CD4-positive, alpha-beta T cell treated with Interleukin-10 for 1 hour (primary cell): ENCODE results near the gene POLR3E.
A peak's percentile ranks its signal among the peaks of the same experiment; 100 is the strongest.
"Not testable (repeated sequence)": the region's sequence is repeated elsewhere in the genome, so short reads cannot be mapped to it uniquely, and the experiment has no call there.

Source experiments
- DNase-seq: peaks from one replicate; pipeline ENCODE4 v3.0.0-alpha.2; 2020

POLR3E gene

DNA sequence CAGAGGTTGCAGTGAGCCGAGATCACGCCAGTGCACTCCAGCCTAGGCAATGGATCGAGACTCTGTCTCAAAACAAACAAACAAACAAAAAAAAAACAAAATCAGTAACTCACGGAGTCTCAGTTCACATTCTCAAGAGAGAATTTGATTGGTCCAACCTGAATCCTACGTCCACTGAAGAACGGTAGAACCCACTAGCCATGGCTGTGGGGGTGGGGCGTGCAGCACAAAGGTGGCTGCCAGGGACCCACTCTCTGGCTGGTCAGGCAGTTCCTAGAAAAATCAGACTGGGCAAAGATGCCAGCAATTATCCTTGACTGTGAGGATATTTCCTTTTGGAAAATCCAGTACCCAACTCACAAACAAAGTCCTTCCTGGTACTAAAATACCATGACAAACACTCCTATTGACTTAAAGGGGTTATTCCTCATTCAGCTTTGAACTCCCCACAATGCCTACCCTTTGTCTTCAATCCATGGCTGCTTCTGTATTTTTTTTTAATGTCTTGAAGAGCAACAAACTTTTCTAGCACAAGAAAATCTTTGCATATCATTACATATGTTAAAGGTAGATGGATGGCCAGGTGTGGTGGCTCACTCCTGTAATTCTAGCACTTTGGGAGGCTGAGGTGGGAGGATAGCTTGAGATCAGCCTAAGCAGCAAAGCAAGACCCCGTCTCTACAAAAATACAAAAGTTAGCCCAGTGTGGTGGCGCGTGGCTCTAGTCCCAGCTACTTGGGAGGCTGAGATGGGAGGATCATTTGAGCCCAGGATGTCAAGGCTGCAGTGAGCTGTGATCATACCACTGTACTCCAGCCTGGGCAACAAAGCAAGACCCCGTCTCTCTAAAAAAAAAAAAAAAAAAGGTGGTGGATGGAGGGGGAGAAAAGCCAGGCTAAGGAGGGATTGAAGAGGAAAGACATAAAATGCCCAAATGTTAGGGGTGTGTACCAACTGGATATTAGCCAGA is 3.8 kb upstream of the POLR3E start:
- DNase-seq = no peak

- no peak for DNase-seq
Measured at GRCh38 chr16:22296225-22297113, 740 bp upstream of the POLR3E start.

DNA sequence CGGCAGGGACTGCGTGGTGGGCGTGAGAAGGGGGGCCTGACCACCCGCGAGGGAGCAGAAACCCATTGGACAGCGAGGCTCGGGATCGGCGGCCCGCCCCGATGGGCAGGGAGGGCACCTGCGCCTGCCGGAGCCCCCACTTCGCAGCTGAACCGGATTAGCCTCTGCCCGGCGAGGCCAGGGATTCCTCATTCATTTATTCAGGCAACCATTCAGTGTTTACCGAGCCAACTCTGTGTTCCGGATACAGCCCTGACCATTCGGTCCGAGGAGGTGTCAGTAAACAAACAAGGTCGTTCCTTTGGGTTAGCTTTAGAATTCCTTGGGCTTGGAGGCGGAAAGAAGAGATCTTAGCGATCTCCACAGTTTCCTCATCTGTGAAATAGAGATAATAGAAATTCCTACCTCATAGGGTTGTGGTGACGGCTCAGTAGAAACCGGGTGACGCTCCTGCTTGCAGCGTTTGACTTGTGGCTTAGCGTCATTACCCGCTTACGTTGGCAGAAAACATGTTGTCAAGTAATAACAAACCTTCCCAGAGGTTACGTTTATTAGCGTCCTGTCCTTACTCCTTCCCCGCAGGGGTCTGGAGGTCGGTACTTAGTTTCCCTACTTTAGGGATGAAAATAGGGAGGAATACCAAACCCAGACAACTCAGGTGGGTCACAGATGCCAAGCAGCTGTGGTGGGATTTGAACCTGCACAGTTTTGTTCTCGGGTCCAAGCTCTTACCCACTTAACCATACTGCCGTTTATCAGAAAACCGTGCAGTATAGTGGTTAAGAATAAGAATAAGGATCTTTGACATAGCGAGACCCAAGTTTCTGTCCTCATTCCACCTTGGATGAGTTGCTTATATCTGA is 893 bp downstream of the POLR3E start:
- peak; percentile 85 for DNase-seq

- DNase-seq = no peak
Measured at GRCh38 chr16:22299036-22299435, 1.8 kb downstream of the POLR3E start.

DNA sequence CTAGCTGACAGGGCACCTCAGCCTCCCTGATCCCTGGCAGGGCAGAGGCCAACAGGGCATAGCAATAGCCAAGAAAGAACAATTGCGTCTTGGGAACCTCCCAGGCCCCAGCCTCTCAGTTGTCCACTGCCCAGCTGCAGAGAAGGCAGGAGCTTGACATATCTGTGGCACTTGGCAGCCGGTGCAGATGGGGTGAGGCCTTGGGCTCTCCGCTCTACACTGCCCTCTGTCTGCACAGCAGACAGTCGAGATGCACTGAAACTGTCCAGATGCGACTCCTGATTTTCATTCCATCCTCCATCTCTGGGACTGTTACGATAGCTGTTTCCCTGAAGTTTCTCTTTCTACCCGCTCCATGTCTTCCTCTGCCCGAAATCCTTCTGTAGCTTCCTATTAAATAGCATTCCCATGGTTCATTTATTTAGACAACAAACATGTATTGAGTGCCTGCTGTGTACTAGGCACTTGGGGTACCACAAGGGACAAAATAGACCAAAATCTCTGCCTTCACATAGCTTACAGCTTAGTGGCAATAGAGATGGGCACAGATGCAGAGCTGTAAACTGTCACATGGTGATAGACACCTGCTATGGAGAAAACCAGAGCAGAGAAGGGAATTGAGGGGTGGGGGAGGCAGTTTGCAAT is 3.3 kb downstream of the POLR3E start:
- DNase-seq = peak; percentile 52

- DNase-seq = not testable (repeated sequence)
Measured at GRCh38 chr16:22301423-22301822, 4.2 kb downstream of the POLR3E start.

DNA sequence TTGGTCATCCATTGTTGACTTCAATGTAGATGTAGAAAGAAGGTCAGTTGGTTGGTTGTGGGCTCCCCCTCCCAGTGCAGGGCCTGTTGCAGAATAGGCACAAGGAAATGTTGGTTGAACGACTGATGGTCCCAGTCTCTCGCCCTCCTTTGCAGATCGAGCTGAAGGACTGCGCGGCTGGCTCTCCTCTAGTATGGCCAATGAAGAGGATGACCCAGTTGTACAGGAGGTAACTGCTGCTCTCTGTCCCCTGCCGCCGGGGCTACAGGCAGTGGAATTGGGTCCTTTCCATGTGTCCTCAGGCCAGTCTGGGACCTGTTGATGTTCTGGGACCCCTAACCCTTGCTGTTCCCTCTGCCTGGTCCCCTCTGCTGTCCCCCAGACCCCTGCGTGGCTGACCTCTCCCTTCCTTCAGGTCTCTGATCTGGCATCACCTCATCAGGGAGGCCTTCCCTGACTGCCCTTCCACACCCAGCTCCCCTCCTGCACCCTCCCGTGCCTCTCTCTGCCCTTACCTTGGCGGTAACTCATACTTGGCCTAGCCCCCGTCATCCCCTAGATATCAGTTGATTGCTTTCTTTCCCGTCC is 5.7 kb downstream of the POLR3E start:
- DNase-seq = no peak

- no peak for DNase-seq
Measured at GRCh38 chr16:22304411-22304810, 7.2 kb downstream of the POLR3E start.

- DNase-seq = no peak
Measured at GRCh38 chr16:22306788-22307187, 9.6 kb downstream of the POLR3E start.

- no peak for DNase-seq
Measured at GRCh38 chr16:22307838-22308237, 10.6 kb downstream of the POLR3E start.

DNA sequence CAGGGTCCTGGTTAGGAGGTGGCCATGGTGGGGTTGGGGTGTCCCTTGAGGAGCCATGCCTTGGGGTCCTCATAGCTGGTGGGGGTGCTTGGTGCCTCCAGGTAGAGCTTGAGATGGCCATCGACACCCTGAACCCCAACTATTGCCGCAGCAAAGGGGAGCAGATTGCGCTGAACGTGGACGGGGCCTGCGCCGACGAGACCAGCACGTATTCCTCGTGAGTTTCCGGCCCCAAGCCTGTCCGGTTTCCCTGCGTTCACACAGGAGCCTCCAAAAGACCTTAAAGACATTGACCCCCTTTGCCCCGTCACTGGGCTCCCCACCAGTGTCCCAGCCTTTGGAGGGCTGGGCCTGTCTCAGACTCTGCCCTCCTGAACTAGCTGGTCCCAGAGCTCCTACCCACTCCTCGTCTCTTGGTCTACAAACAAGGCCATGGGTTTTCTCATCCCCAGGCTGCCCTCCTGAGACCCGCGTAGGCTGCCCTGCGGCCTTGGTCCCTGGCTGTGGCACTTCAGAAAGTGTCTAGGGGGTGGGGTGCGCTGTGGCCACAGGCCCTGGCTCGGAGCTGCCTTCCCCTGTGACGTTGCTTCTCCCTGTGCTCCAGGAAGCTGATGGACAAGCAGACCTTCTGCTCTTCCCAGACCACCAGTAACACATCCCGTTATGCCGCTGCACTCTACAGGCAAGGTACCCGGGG is 11.8 kb downstream of the POLR3E start:
- DNase-seq = no peak

DNA sequence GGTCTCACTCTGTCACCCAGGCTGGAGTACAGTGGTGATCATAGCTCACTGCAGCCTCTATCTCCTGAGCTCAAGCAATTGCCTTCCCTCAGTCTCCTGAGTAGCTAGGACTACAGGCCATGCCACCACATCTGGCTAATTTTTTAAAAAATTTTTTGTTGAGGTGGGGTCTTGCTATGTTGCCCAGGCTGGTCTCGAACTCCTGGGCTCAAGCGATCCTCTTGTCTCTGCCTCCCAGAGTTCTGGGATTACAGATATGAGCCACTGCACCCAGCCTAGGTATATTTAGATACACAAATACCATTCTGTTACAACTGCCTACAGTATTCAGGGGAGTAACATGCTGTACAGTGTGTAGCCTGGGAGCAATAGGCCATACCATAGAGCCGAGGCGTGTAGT is 14.3 kb downstream of the POLR3E start:
- no peak for DNase-seq

GRCh38 chr16:22312897-22313781 is 15.9 kb downstream of the POLR3E start:
- no peak for DNase-seq

DNA sequence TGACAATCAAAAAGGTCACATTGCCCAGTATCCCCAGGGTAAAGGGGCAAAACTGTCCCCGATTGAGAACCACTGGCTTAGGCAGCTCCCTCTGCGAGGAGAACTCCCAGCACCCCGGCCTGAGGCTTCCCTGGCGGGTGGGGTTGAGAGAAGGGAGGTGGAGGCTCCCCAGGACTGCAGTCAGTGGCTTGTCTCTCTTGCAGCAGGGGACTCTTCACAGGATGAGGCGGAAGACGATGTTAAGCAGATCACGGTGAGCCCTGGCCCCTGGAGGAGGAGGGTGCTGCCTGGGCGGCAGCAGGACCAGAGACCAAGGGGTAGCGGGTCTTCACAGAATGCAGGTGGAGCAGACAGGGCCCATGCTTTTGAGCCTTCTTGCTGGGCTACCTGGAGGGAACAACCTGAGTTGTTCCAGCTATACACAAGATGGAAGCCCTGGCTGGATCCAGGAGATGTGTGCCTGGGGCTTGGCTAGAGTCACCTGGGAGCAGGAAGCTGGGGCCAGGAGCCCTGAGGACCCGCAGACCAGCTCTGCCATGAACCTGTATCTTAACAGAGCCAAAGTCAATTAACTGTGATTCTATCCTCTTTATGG is 16.8 kb downstream of the POLR3E start:
- DNase-seq = no peak

DNA sequence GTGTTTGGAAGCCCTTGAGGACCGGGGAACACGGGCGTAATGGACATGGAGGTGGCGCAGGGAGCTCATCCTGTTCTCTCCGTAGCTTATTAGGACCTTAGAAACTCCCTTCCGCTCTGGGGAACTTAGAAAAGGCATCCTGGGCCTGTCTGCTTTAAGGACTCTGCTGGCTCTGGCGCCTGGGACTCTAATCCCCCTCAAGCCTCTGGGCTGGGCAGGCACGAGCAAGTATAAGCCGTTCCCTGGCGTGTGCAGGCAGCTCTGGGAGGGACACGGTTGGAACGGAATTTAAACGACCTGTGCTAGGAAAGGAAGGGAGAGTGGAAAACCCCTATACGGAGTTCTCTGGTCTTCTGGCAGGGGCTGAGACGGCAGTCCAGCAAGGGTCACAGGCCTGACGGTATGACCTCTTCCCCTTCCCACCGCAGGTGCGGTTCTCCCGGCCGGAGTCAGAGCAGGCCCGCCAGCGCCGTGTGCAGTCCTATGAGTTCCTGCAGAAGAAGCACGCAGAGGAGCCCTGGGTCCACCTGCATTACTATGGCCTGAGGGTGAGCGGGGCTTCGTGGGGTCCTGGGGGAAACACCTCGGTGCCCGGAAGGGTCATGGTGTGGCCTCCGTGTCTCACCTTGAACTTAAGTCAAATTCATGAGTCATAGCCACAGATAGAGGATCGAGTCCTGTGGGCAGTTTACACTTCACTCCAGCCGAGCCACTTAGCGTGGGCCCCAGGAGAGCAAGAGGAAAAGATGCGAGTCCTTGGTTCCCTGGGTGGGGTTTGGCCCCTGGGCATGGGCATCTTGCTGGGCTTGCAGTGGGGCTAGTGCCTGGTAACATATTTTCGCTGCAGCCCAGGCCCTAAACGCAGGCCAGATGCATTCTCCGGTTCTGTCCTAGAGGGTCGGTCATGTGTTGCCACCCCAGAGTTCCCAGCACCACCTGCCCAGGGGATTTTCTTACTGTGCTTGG is 17.7 kb downstream of the POLR3E start:
- no peak for DNase-seq

DNA sequence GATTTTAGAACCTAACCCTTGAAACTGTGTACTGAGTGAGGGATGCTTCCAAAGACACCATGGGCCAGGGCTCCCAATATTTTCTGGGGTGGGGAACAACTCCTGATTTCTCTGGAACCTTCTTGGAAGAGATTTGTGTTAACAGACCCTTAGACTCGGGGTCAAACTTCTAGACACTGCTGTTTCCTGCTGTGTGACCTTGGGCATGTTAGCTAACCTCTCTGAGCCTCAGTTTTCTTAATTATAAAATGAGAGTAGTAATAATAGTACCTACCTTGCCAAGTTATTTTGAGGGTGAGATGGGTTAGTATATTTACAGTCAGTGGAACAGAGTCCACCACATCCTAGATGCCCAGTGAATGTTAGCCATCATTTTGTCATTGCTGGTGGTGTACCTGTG is 18.8 kb downstream of the POLR3E start:
- DNase-seq = no peak

GRCh38 chr16:22316411-22316811 is 19.2 kb downstream of the POLR3E start:
- no peak for DNase-seq

GRCh38 chr16:22317001-22317530 is 19.9 kb downstream of the POLR3E start:
- DNase-seq = no peak
